Measurements from ENCODE around the gene FAM228A. TPM values are rescaled to one million over a fixed set of nuclear protein-coding genes. Genes with fewer than 3 reads are reported as not detected.

FAM228A gene
- total RNA-seq, 1 donor from 2014 or later: 0.89 TPM

GRCh38 chr2:24203029-24203786 is 28.4 kb downstream of the FAM228A start:
- ATAC-seq: no peak
- Histone ChIP-seq H3K36me3 (peaks cover 59% of the 10 kb centered on the region), H3K27ac (no peak overlapping the region), H3K9me3 (no peaks in the 10 kb centered on the region), H3K4me3 (no peak overlapping the region), H3K27me3 (ENCODE audit: low read depth) (no peaks in the 10 kb centered on the region), H3K4me1 (no peaks in the 10 kb centered on the region)
- TF ChIP-seq, protein P1, sequence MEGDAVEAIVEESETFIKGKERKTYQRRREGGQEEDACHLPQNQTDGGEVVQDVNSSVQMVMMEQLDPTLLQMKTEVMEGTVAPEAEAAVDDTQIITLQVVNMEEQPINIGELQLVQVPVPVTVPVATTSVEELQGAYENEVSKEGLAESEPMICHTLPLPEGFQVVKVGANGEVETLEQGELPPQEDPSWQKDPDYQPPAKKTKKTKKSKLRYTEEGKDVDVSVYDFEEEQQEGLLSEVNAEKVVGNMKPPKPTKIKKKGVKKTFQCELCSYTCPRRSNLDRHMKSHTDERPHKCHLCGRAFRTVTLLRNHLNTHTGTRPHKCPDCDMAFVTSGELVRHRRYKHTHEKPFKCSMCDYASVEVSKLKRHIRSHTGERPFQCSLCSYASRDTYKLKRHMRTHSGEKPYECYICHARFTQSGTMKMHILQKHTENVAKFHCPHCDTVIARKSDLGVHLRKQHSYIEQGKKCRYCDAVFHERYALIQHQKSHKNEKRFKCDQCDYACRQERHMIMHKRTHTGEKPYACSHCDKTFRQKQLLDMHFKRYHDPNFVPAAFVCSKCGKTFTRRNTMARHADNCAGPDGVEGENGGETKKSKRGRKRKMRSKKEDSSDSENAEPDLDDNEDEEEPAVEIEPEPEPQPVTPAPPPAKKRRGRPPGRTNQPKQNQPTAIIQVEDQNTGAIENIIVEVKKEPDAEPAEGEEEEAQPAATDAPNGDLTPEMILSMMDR (IDR thresholded peaks at IDR 0.05): no peak
- DNase-seq: no peak
- intact Hi-C loops (cut with DNase I): no loop called here

DNA sequence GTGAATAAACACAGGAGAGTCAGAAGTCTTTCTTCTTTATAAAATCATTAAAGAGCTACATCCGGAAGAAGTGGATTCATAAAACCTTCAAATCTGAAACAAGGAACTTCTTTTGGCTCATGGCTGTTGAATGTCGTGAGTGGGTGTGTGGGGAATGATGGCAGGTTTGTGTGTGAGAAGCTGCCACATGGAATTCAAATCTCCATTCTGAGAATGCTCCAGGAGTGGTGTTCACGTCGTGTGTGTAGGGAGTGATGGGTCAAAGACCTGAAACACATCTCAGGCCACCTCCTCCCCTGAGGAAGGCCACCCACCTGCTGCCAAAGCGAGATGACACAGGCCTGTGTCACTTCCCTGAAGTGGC is 28.9 kb downstream of the FAM228A start:
- H3K36me3 ChIP-seq: peaks cover 65% of the 10 kb centered on the region

GRCh38 chr2:24204505-24204904 is 29.7 kb downstream of the FAM228A start:
- Histone ChIP-seq H3K27ac (no peak overlapping the region), H3K9me3 (no peaks in the 10 kb centered on the region), H3K27me3 (ENCODE audit: low read depth) (no peaks in the 10 kb centered on the region), H3K36me3 (peaks cover 72% of the 10 kb centered on the region), H3K4me1 (no peaks in the 10 kb centered on the region), H3K4me3 (no peak overlapping the region)
- intact Hi-C loops (cut with DNase I): no loop called here
- DNase-seq (no peak), ATAC-seq (no peak)
- TF ChIP-seq, protein P1 (IDR thresholded peaks at IDR 0.05): no peak

More for the DNA sequence above, 28.9 kb downstream of the FAM228A start:
- no peak for DNase-seq
- H3K27me3 ChIP-seq (ENCODE audit: low read depth): no peaks in the 10 kb centered on the region
- no peak overlapping the region for H3K27ac ChIP-seq
- H3K4me3 ChIP-seq: no peak overlapping the region
- no peaks in the 10 kb centered on the region for H3K9me3 ChIP-seq
- intact Hi-C loops (cut with DNase I): no loop called here
- no peak for ATAC-seq
- no peaks in the 10 kb centered on the region for H3K4me1 ChIP-seq
- TF ChIP-seq, protein P1 (IDR thresholded peaks at IDR 0.05): no peak

DNA sequence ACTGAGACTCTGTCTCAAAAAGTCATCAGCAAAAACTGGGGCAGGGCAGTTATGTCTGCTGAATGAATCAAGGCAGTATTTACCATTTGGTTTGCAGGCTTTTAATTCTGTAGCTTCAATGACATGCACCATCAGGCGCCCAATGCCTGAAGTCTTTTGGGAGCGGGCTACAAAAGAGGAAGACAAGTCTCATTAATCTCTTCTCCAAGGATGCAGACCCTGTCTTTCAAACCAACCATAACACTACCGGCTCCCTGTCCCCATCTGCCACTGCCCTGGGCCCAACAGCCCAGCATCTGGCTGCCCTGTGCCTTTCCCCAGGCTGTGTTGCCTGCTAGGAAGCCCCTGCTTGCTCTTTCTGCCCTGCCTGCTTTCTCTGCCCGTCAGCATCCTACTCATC is 30.3 kb downstream of the FAM228A start:
- H3K36me3 ChIP-seq: peaks cover 78% of the 10 kb centered on the region
- TF ChIP-seq, protein P1 (IDR thresholded peaks at IDR 0.05): no peak
- no peak overlapping the region for H3K4me3 ChIP-seq
- H3K27ac ChIP-seq: no peak overlapping the region
- no peaks in the 10 kb centered on the region for H3K9me3 ChIP-seq
- H3K27me3 ChIP-seq (ENCODE audit: low read depth): no peaks in the 10 kb centered on the region
- ATAC-seq (no peak), DNase-seq (no peak)
- intact Hi-C loops (cut with DNase I): no loop called here
- no peaks in the 10 kb centered on the region for H3K4me1 ChIP-seq

GRCh38 chr2:24206242-24206641 is 31.4 kb downstream of the FAM228A start:
- intact Hi-C loops (cut with DNase I): no loop called here
- ATAC-seq: no peak
- Histone ChIP-seq H3K27ac (no peak overlapping the region), H3K9me3 (no peaks in the 10 kb centered on the region), H3K4me3 (no peak overlapping the region), H3K4me1 (no peaks in the 10 kb centered on the region), H3K36me3 (peaks cover 89% of the 10 kb centered on the region), H3K27me3 (ENCODE audit: low read depth) (no peaks in the 10 kb centered on the region)
- TF ChIP-seq, protein P1 (IDR thresholded peaks at IDR 0.05): no peak
- DNase-seq: no peak
